HepG2 (cell line): ENCODE results near the gene NT5DC1. TPM values are rescaled to one million over a fixed set of nuclear protein-coding genes. Genes with fewer than 3 reads are reported as not detected.

Source experiments
- ATAC-seq: fragments of 200-7000 bp; cut with Tn5 transposase; 3 replicates; pipeline ENCODE4 v1.9.1; 2020; ENCODE audit warnings: mild to moderate bottlenecking, moderate library complexity
- Bru-seq: library from RNA; stranded (reverse); fragments of 400-500 nt; gene quantifications from one replicate; lab custom pipeline; 2021; lab: Mats Ljungman, UMichigan
- BruChase-seq, 2 experiments: library from RNA; stranded (reverse); fragments of 400-500 nt; gene quantifications; one replicate each; lab custom pipeline; 2021; lab: Mats Ljungman, UMichigan
- BruUV-seq: library from RNA; stranded (reverse); fragments of 400-500 nt; replicated peaks from 2 replicates; lab custom pipeline; 2021; lab: Mats Ljungman, UMichigan
- CTCF ChIA-PET: fragments of 300-600 bp; formaldehyde crosslinking; extraction: SDS; loops from one replicate; lab custom pipeline; 2021; ENCODE audit warnings: low total read pairs, inconsistent platforms, low intra/inter-chr PET ratio; lab: Yijun Ruan, JAX
- POLR2A ChIA-PET: fragments of 350-600 bp; sonication (Branson Sonifier 250); formaldehyde crosslinking; loops from one replicate; lab custom pipeline; 2020; ENCODE audit warnings: antibody characterized with exemption, inconsistent platforms; lab: Yijun Ruan, JAX
- DNase-seq: peaks from one replicate; pipeline ENCODE4 v3.0.0-alpha.2; 2015; ENCODE audit warnings: low spot score
- FAIRE-seq: peaks from 3 replicates; lab custom pipeline; 2011; peaks lifted over from hg19 to GRCh38; lab: Jason Lieb, UNC
- H2AFZ ChIP-seq: one replicate; pipeline ENCODE4 v1.6.1; 2011; ENCODE audit warnings: low read length, inconsistent platforms
- H3K27ac ChIP-seq: fragments of 300-600 bp; 3 replicates; pipeline ENCODE4 v1.8.0; 2011; ENCODE audit warnings: mixed run types, mild to moderate bottlenecking, mixed read lengths, low read length, inconsistent platforms; ENCODE audit not compliant: insufficient read depth; ENCODE audit errors: extremely low read length
- H3K27me3 ChIP-seq, 2 experiments: fragments of 200-600 bp in 1 of 2; 2 replicates in 1 of 2; 3 replicates in 1 of 2; pipeline versions ENCODE4 v1.6.0 to v1.8.0; 2011; ENCODE audit warnings: low read length in 2 of 2, mild to moderate bottlenecking in 2 of 2, moderate library complexity in 2 of 2, inconsistent platforms in 1 of 2; ENCODE audit not compliant: insufficient read depth in 2 of 2, control insufficient read depth in 1 of 2
- H3K36me3 ChIP-seq, 2 experiments: fragments of 200-600 bp in 1 of 2; replicated peaks in 1 of 2; 2 replicates in 1 of 2; 3 replicates in 1 of 2; pipeline versions ENCODE4 v1.5.1 to v1.8.0; 2011; ENCODE audit warnings: low read length in 2 of 2, inconsistent platforms in 1 of 2; ENCODE audit not compliant: insufficient read depth in 2 of 2, control insufficient read depth in 1 of 2
- H3K4me1 ChIP-seq: 2 replicates; pipeline ENCODE4 v1.5.1; 2012; ENCODE audit warnings: low read length, inconsistent platforms; ENCODE audit not compliant: insufficient read depth
- H3K4me2 ChIP-seq: 2 replicates; pipeline ENCODE4 v1.6.0; 2011; ENCODE audit warnings: low read depth, low read length, inconsistent platforms
- H3K4me3 ChIP-seq, 3 experiments: fragments of 200-600 bp in 1 of 3; sonication (generic), shearing (Covaris generic) in 1 of 3; replicated peaks in 1 of 3; 2 replicates each; pipeline ENCODE4 v1.5.1; 2011 to 2016; ENCODE audit warnings: low read length in 3 of 3, inconsistent platforms in 2 of 3, low read depth in 2 of 3, mild to moderate bottlenecking in 2 of 3, control low read depth in 1 of 3, mixed read lengths in 1 of 3; ENCODE audit not compliant: insufficient read depth in 1 of 3
- H3K79me2 ChIP-seq: one replicate; pipeline ENCODE4 v1.6.1; 2011; ENCODE audit warnings: low read length, inconsistent platforms; ENCODE audit not compliant: insufficient read depth
- H3K9ac ChIP-seq: 2 replicates; pipeline ENCODE4 v1.6.0; 2011; ENCODE audit warnings: mild to moderate bottlenecking, low read depth, low read length, inconsistent platforms; ENCODE audit not compliant: insufficient read depth
- H3K9me3 ChIP-seq: 2 replicates; pipeline ENCODE4 v1.5.1; 2012; ENCODE audit warnings: mild to moderate bottlenecking, low read length
- H4K20me1 ChIP-seq: 2 replicates; pipeline ENCODE4 v1.6.0; 2011; ENCODE audit warnings: inconsistent platforms, mild to moderate bottlenecking, low read length, moderate library complexity; ENCODE audit not compliant: insufficient read depth
- KAT7 ChIP-seq: IDR thresholded peaks from 2 replicates; pipeline ENCODE4 v1.6.1; 2018; ENCODE audit warnings: borderline replicate concordance, missing compliant biosample characterization
- KDM5B ChIP-seq: sonication (generic); formaldehyde crosslinking; IDR thresholded peaks from 2 replicates; pipeline ENCODE4 v1.4.0; 2020; ENCODE audit warnings: missing genetic modification reagents, mild to moderate bottlenecking, borderline replicate concordance
- LBX2 ChIP-seq: sonication (generic); formaldehyde crosslinking; IDR thresholded peaks from 2 replicates; pipeline ENCODE4 v1.5.0; 2020; ENCODE audit warnings: missing genetic modification reagents, mild to moderate bottlenecking, borderline replicate concordance
- PAX8 ChIP-seq: sonication (generic); formaldehyde crosslinking; IDR thresholded peaks from 2 replicates; pipeline ENCODE4 v1.8.0; 2022; ENCODE audit warnings: mild to moderate bottlenecking, missing genetic modification reagents, borderline replicate concordance
- PCBP2 ChIP-seq: fragments of 200-400 bp; formaldehyde crosslinking; optimal IDR thresholded peaks from 2 replicates; pipeline ENCODE3; 2018; ENCODE audit warnings: low read length, low read depth; ENCODE audit not compliant: poor library complexity, severe bottlenecking
- SIX1 ChIP-seq: sonication (generic); formaldehyde crosslinking; IDR thresholded peaks from 2 replicates; pipeline ENCODE4 v1.4.0; 2020; ENCODE audit warnings: missing genetic modification reagents, borderline replicate concordance
- SYNCRIP ChIP-seq: fragments of 200-400 bp; formaldehyde crosslinking; IDR thresholded peaks from 2 replicates; pipeline ENCODE4 v1.6.1; 2018; ENCODE audit warnings: mild to moderate bottlenecking, low read depth, low read length; ENCODE audit not compliant: insufficient read depth
- TBL1XR1 ChIP-seq: fragments of 150-350 bp; IDR thresholded peaks from 2 replicates; pipeline ENCODE4 v1.6.1; 2014; ENCODE audit warnings: borderline replicate concordance, low read length; ENCODE audit not compliant: partially characterized antibody
- TFDP1 ChIP-seq: IDR thresholded peaks from 2 replicates; pipeline ENCODE4 v1.6.1; 2016; ENCODE audit warnings: missing compliant biosample characterization, missing genetic modification reagents, borderline replicate concordance
- TRIM24 ChIP-seq: sonication (generic); formaldehyde crosslinking; IDR thresholded peaks from 2 replicates; pipeline ENCODE4 v1.8.0; 2022; ENCODE audit warnings: mild to moderate bottlenecking, missing genetic modification reagents
- WIZ ChIP-seq: sonication (generic); formaldehyde crosslinking; IDR thresholded peaks from 2 replicates; pipeline ENCODE4 v1.5.1; 2020; ENCODE audit warnings: mild to moderate bottlenecking, missing genetic modification reagents
- ZKSCAN1 ChIP-seq: fragments of 150-350 bp; IDR thresholded peaks from 2 replicates; pipeline ENCODE4 v1.6.1; 2014; ENCODE audit warnings: low read length
- ZSCAN9 ChIP-seq: IDR thresholded peaks from 2 replicates; pipeline ENCODE4 v1.6.1; 2016; ENCODE audit warnings: borderline replicate concordance
- WGBS: methylation state at CpG from one replicate; pipeline ENCODE4 v1.1.6; 2017; ENCODE audit warnings: low lambda C conversion rate; 5-methylcytosine and 5-hydroxymethylcytosine counted together
- in situ Hi-C: cut with HindIII; loops from 2 replicates; pipeline ENCODE4 v1.10.0; 2017; ENCODE audit warnings: low pct_unique_long_range_greater_than_20kb; ENCODE audit not compliant: extremely low pct_ligation_motif_present
- intact Hi-C: fragments of 100-400 bp; cut with micrococcal nuclease; formaldehyde crosslinking; loops from one replicate; pipeline ENCODE4 v1.10.0; 2022; ENCODE audit not compliant: unreplicated experiment
- long read RNA-seq, 2 experiments: library from RNA in 1 of 2; library from polyadenylated mRNA in 1 of 2; stranded (forward) in 1 of 2; unstranded in 1 of 2; transcript quantifications; one replicate each; pipeline ENCODE4 v2.0.0, GENCODE V29; 2019 to 2022
- polyA minus RNA-seq, 3 experiments: library from RNA; depleted of rRNA, polyadenylated mRNA; stranded (reverse); fragments of >200 nt; gene quantifications; 2 replicates each; pipeline ENCODE4 v1.2.3, GENCODE V29; 2011; ENCODE audit warnings: low replicate concordance in 1 of 3
- polyA plus RNA-seq, 8 experiments: library from polyadenylated mRNA; depleted of rRNA in 3 of 8; stranded (reverse) in 7 of 8; unstranded in 1 of 8; fragments of >200 nt; fragmentation: Illumina TruSeq in 4 of 8; extraction: Trizol in 4 of 8; gene quantifications; 2 replicates each; pipeline versions ENCODE4 v1.2.1 to v1.2.3, GENCODE V29; 2011 to 2016; ENCODE audit warnings: low read depth in 4 of 8, missing spikeins in 1 of 8, mixed read lengths in 1 of 8; ENCODE audit not compliant: insufficient read depth in 1 of 8
- total RNA-seq, 5 experiments: library from RNA; depleted of rRNA; stranded (reverse); fragments of >200 nt; fragmentation: Illumina TruSeq; extraction: Trizol; gene quantifications; 2 replicates each; pipeline ENCODE4 v1.2.3, GENCODE V29; 2016; ENCODE audit warnings: low read depth in 1 of 5

NT5DC1 gene
- total RNA-seq (2016; rRNA removed; fragmentation: Illumina TruSeq; extraction: Trizol), result 56.1 and 90.6 TPM in 2 replicates
- total RNA-seq (2016; cell fraction: cytosol; rRNA removed; fragmentation: Illumina TruSeq; extraction: Trizol; ENCODE audit: low read depth), result 7.3 and 12.5 TPM in 2 replicates
- 54.8 and 88.2 TPM in 2 replicates for total RNA-seq (2016; cell fraction: insoluble cytoplasmic fraction; rRNA removed; fragmentation: Illumina TruSeq; extraction: Trizol)
- total RNA-seq (2016; cell fraction: membrane; rRNA removed; fragmentation: Illumina TruSeq; extraction: Trizol), result 25.6 and 27.4 TPM in 2 replicates
- total RNA-seq (2016; cell fraction: nucleus; rRNA removed; fragmentation: Illumina TruSeq; extraction: Trizol), result 46.5 and 53.8 TPM in 2 replicates
- 22.1 and 27.0 TPM in 2 replicates for polyA plus RNA-seq (2011; rRNA removed)
- 22.4 and 23.3 TPM in 2 replicates for polyA plus RNA-seq (2011; cell fraction: cytosol; rRNA removed)
- 10.3 and 13.1 TPM in 2 replicates for polyA plus RNA-seq (2011; cell fraction: nucleus; rRNA removed)
- polyA plus RNA-seq (2012), result 28.1 and 28.8 TPM in 2 replicates
- polyA plus RNA-seq (2016; cell fraction: cytosol; fragmentation: Illumina TruSeq; extraction: Trizol; ENCODE audit: low read depth), result 12.1 and 12.5 TPM in 2 replicates
- 81.9 and 84.6 TPM in 2 replicates for polyA plus RNA-seq (2016; cell fraction: insoluble cytoplasmic fraction; fragmentation: Illumina TruSeq; extraction: Trizol; ENCODE audit: low read depth)
- 21.3 and 21.5 TPM in 2 replicates for polyA plus RNA-seq (2016; cell fraction: membrane; fragmentation: Illumina TruSeq; extraction: Trizol; ENCODE audit: low read depth)
- 34.4 and 35.2 TPM in 2 replicates for polyA plus RNA-seq (2016; cell fraction: nucleus; fragmentation: Illumina TruSeq; extraction: Trizol; ENCODE audit: insufficient read depth, low read depth)
- polyA minus RNA-seq (2011; rRNA and poly(A)+ RNA removed; ENCODE audit: low replicate concordance), result 22.3 and 35.3 TPM in 2 replicates
- polyA minus RNA-seq (2011; cell fraction: cytosol; rRNA and poly(A)+ RNA removed), result 38.6 and 39.5 TPM in 2 replicates
- 40.2 and 44.4 TPM in 2 replicates for polyA minus RNA-seq (2011; cell fraction: nucleus; rRNA and poly(A)+ RNA removed)
- Bru-seq, nascent RNA, result percentile 84 among the genes with signal in this experiment
- BruChase-seq, experiment 1, labeled RNA remaining after a 6-hour chase, result percentile 62 among the genes with signal in this experiment
- percentile 69 among the genes with signal in this experiment for BruChase-seq, experiment 2, labeled RNA remaining after a 2-hour chase
- long read RNA-seq, experiment 1, full-length matches to known transcripts, result 91 of 107 reads
- long read RNA-seq, experiment 1, partial matches to known transcripts, result 10 of 107 reads
- long read RNA-seq, experiment 1, other reads (novel, unspliced or antisense), result 6 of 107 reads
- long read RNA-seq, experiment 2, full-length matches to known transcripts, result 33 of 59 reads
- long read RNA-seq, experiment 2, partial matches to known transcripts, result 8 of 59 reads
- long read RNA-seq, experiment 2, other reads (novel, unspliced or antisense), result 18 of 59 reads

- ChIA-PET POLR2A (interaction anchor here (0.6 to 4.1 kb wide), 25 partner anchors 8 to 180 kb away, joined by 3 to 51 read pairs (median 5); partner anchors contain the start of gene FRK), CTCF (interaction anchor here (1.1 to 1.8 kb wide), 2 partner anchors 10 to 90 kb away, joined by 4 to 11 read pairs; no protein-coding TSS in a partner anchor)
- in situ Hi-C loops, result no loop called here
- Histone ChIP-seq H3K79me2 (peaks cover 25% of the 10 kb centered on the region), H3K4me2 (peak within 1 kb of the TSS; percentile 86), H3K9me3 (peaks cover 11% of the 10 kb centered on the region), H3K27ac (peak within 1 kb of the TSS; percentile 90), H3K4me3 (peak within 1 kb of the TSS; percentile 68 to 93 (median 92)), H3K4me1 (peaks cover 61% of the 10 kb centered on the region), H2AFZ (peak within 1 kb of the TSS; percentile 94), H3K36me3 (no peaks in the 10 kb centered on the region), H3K9ac (peak within 1 kb of the TSS; percentile 87), H4K20me1 (no peaks in the 10 kb centered on the region), H3K27me3 (no peaks in the 10 kb centered on the region; a peak in 1 of 5 replicates)
- no peak for FAIRE-seq
- peak; percentile 92 for ATAC-seq
- peak; percentile 79 for DNase-seq
- WGBS, result under 1% methylated on average over 50 of the region's 87 CpGs
- intact Hi-C loops, result loop anchor here (5.0 to 10.0 kb wide), 2 partner anchors 174 to 203 kb away; partner anchors contain the start of gene TSPYL1
- no TSS peak for BruUV-seq
- TF ChIP-seq TBL1XR1 (no peak), LBX2 (peak; percentile 68; the same call in 1 of the 2 replicates), ZKSCAN1 (no peak), SYNCRIP (no peak), WIZ (CRISPR knock-in tag) (no peak; the same call in 1 of the 2 replicates), SIX1 (no peak), KAT7 (CRISPR knock-in tag) (peak; percentile 96), TFDP1 (CRISPR knock-in tag) (peak; percentile 92; the same call in 1 of the 2 replicates), PAX8 (peak; percentile 82; the same call in 1 of the 2 replicates), PCBP2 (no peak), ZSCAN9 (peak; percentile 81; the same call in 1 of the 2 replicates), TRIM24 (CRISPR knock-in tag) (no peak), KDM5B (CRISPR knock-in tag) (peak; percentile 99)
Observed at GRCh38 chr6:116100419-116101301, at the start of gene NT5DC1. Gene NT5DC1 (plus strand): TSS chr6:116100853. CDS start chr6:116100931, 78 bp downstream.
